Prostate gland (tissue), 2 donors: ENCODE results near the gene SBF2.

Source experiments
- POLR2A ChIP-seq: fragments of 450-650 bp; IDR thresholded peaks from one replicate; pipeline ENCODE4 v1.6.1; 2016; ENCODE audit warnings: antibody characterized with exemption, mild to moderate bottlenecking
- TF ChIP-seq, protein P1 (sequence below), 4 experiments: fragments of 200-600 bp in 2 of 4; fragments of 450-650 bp in 2 of 4; sonication (generic) in 2 of 4; IDR thresholded peaks; 1 replicate in 3 of 4; 2 replicates in 1 of 4; pipeline ENCODE4 v1.5.1; 2016 to 2019; ENCODE audit warnings: antibody characterized with exemption in 4 of 4, mild to moderate bottlenecking in 2 of 4, moderate library complexity in 2 of 4

DNA sequence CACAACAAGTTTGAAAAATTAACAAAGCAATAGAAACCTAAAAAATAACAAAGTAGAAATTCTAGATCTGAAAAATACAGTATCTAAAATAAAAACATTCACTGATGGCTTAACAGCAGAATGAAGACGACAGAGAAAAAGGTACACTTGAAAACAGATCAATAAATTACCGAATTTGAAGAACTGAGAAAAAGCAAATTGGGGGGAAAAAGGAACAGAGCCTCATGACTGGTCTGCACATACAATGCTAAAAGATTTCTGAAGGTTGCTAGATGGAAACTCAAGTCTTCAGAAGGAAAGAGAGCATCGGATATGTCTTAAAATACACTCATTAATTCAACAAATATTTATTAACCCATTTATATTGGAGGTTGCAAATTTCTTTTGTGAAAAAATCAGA is 71.6 kb downstream of the SBF2 start:
- TF ChIP-seq, protein P1, sequence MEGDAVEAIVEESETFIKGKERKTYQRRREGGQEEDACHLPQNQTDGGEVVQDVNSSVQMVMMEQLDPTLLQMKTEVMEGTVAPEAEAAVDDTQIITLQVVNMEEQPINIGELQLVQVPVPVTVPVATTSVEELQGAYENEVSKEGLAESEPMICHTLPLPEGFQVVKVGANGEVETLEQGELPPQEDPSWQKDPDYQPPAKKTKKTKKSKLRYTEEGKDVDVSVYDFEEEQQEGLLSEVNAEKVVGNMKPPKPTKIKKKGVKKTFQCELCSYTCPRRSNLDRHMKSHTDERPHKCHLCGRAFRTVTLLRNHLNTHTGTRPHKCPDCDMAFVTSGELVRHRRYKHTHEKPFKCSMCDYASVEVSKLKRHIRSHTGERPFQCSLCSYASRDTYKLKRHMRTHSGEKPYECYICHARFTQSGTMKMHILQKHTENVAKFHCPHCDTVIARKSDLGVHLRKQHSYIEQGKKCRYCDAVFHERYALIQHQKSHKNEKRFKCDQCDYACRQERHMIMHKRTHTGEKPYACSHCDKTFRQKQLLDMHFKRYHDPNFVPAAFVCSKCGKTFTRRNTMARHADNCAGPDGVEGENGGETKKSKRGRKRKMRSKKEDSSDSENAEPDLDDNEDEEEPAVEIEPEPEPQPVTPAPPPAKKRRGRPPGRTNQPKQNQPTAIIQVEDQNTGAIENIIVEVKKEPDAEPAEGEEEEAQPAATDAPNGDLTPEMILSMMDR (IDR thresholded peaks at IDR 0.05), result no peak
- no peak for TF ChIP-seq POLR2A
